Parathyroid adenoma (tissue), 2 donors: ENCODE results near the gene SLC9A3.
A peak's percentile ranks its signal among the peaks of the same experiment; 100 is the strongest.

Source experiments
- H2AFZ ChIP-seq: fragments of 300-600 bp; sonication (generic); one replicate; pipeline ENCODE4 v1.7.0; 2017; ENCODE audit warnings: antibody characterized with exemption, mild to moderate bottlenecking
- H3K27ac ChIP-seq: fragments of 300-600 bp; sonication (generic); one replicate; pipeline ENCODE4 v1.7.0; 2017
- H3K27me3 ChIP-seq: fragments of 300-600 bp; sonication (generic); one replicate; pipeline ENCODE4 v1.7.0; 2017; ENCODE audit warnings: low read length; ENCODE audit not compliant: control insufficient read depth, insufficient read depth
- H3K36me3 ChIP-seq: fragments of 300-600 bp; sonication (generic); one replicate; pipeline ENCODE4 v1.7.0; 2017; ENCODE audit warnings: low read length; ENCODE audit not compliant: control insufficient read depth, insufficient read depth
- H3K4me1 ChIP-seq: fragments of 300-600 bp; sonication (generic); one replicate; pipeline ENCODE4 v1.7.0; 2017; ENCODE audit warnings: control low read depth
- H3K4me2 ChIP-seq: fragments of 300-600 bp; sonication (generic); one replicate; pipeline ENCODE4 v1.7.0; 2017; ENCODE audit warnings: low read length
- H3K4me3 ChIP-seq: fragments of 300-600 bp; sonication (generic); one replicate; pipeline ENCODE4 v1.7.0; 2017; ENCODE audit warnings: low read depth, low read length
- H3K79me2 ChIP-seq: fragments of 300-600 bp; sonication (generic); one replicate; pipeline ENCODE4 v1.7.0; 2017; ENCODE audit warnings: control low read depth
- H3K9ac ChIP-seq: fragments of 300-600 bp; sonication (generic); one replicate; pipeline ENCODE4 v1.7.0; 2017; ENCODE audit warnings: mild to moderate bottlenecking
- H3K9me3 ChIP-seq: fragments of 300-600 bp; sonication (generic); one replicate; pipeline ENCODE4 v1.7.0; 2017; ENCODE audit warnings: low read length; ENCODE audit not compliant: control insufficient read depth
- CTCF ChIP-seq: fragments of 300-600 bp; sonication (generic); IDR thresholded peaks from one replicate; pipeline ENCODE4 v1.7.0; 2017; ENCODE audit warnings: antibody characterized with exemption, mild to moderate bottlenecking
- donor health status: primary hyperparathyroidism.

The SLC9A3 gene

GRCh38 chr5:524234-524972 is at the start of gene SLC9A3:
Gene SLC9A3, minus strand, starts transcription at chr5:524449.
- no peak within 1 kb of the TSS for H3K27ac ChIP-seq
- H3K9me3 ChIP-seq: no peaks in the 10 kb centered on the region
- TF ChIP-seq CTCF: no peak
- peak within 1 kb of the TSS; percentile 61 for H2AFZ ChIP-seq
- H3K79me2 ChIP-seq: no peaks in the 10 kb centered on the region
- peak within 1 kb of the TSS; percentile 57 for H3K4me2 ChIP-seq
- H3K4me1 ChIP-seq: no peaks in the 10 kb centered on the region
- H3K4me3 ChIP-seq: peak within 1 kb of the TSS; percentile 11
- H3K36me3 ChIP-seq: no peaks in the 10 kb centered on the region
- H3K9ac ChIP-seq: no peak within 1 kb of the TSS
- peaks cover 3% of the 10 kb centered on the region for H3K27me3 ChIP-seq

- H3K9me3 ChIP-seq: peaks cover 5% of the 10 kb centered on the region
- H3K27me3 ChIP-seq: no peaks in the 10 kb centered on the region
- no peak overlapping the region for H3K27ac ChIP-seq
- no peak overlapping the region for H3K4me3 ChIP-seq
- TF ChIP-seq CTCF: no peak
- H3K4me2 ChIP-seq: no peak overlapping the region
- no peak overlapping the region for H3K9ac ChIP-seq
- no peaks in the 10 kb centered on the region for H3K4me1 ChIP-seq
- H2AFZ ChIP-seq: no peak overlapping the region
- H3K79me2 ChIP-seq: no peaks in the 10 kb centered on the region
- H3K36me3 ChIP-seq: no peaks in the 10 kb centered on the region
Measured at GRCh38 chr5:573976-574375, 49.7 kb upstream of the SLC9A3 start.

GRCh38 chr5:573206-573605 is 49.0 kb upstream of the SLC9A3 start:
- Histone ChIP-seq H3K36me3 (no peaks in the 10 kb centered on the region), H3K4me3 (no peak overlapping the region), H3K4me2 (no peak overlapping the region), H3K27ac (no peak overlapping the region), H3K9me3 (peaks cover 5% of the 10 kb centered on the region), H3K4me1 (no peaks in the 10 kb centered on the region), H3K79me2 (no peaks in the 10 kb centered on the region), H3K9ac (no peak overlapping the region), H2AFZ (no peak overlapping the region), H3K27me3 (no peaks in the 10 kb centered on the region)
- TF ChIP-seq CTCF: no peak

GRCh38 chr5:572398-573019 is 48.3 kb upstream of the SLC9A3 start:
- Histone ChIP-seq H2AFZ (no peak overlapping the region), H3K4me2 (no peak overlapping the region), H3K4me1 (no peaks in the 10 kb centered on the region), H3K9me3 (peaks cover 5% of the 10 kb centered on the region), H3K27me3 (no peaks in the 10 kb centered on the region), H3K9ac (no peak overlapping the region), H3K27ac (no peak overlapping the region), H3K79me2 (no peaks in the 10 kb centered on the region), H3K4me3 (no peak overlapping the region), H3K36me3 (no peaks in the 10 kb centered on the region)
- TF ChIP-seq CTCF: no peak

GRCh38 chr5:571791-572190 is 47.5 kb upstream of the SLC9A3 start:
- Histone ChIP-seq H3K36me3 (no peaks in the 10 kb centered on the region), H3K9ac (no peak overlapping the region), H3K79me2 (no peaks in the 10 kb centered on the region), H2AFZ (no peak overlapping the region), H3K4me2 (no peak overlapping the region), H3K4me1 (no peaks in the 10 kb centered on the region), H3K4me3 (no peak overlapping the region), H3K27ac (no peak overlapping the region), H3K9me3 (peaks cover 2% of the 10 kb centered on the region), H3K27me3 (no peaks in the 10 kb centered on the region)
- TF ChIP-seq CTCF: no peak
